GM19452 (cell line): ENCODE data around the gene PCDH19.
"Not testable (repeated sequence)": the region's sequence is repeated elsewhere in the genome, so short reads cannot be mapped to it uniquely, and the experiment has no call there.

Source experiments
- ATAC-seq: cut with Tn5 transposase; IDR thresholded peaks from one replicate; pipeline ENCODE4 v1.9.1; 2021; ENCODE audit not compliant: unreplicated experiment

The PCDH19 gene, protein sequence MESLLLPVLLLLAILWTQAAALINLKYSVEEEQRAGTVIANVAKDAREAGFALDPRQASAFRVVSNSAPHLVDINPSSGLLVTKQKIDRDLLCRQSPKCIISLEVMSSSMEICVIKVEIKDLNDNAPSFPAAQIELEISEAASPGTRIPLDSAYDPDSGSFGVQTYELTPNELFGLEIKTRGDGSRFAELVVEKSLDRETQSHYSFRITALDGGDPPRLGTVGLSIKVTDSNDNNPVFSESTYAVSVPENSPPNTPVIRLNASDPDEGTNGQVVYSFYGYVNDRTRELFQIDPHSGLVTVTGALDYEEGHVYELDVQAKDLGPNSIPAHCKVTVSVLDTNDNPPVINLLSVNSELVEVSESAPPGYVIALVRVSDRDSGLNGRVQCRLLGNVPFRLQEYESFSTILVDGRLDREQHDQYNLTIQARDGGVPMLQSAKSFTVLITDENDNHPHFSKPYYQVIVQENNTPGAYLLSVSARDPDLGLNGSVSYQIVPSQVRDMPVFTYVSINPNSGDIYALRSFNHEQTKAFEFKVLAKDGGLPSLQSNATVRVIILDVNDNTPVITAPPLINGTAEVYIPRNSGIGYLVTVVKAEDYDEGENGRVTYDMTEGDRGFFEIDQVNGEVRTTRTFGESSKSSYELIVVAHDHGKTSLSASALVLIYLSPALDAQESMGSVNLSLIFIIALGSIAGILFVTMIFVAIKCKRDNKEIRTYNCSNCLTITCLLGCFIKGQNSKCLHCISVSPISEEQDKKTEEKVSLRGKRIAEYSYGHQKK (N-terminal part only)

GRCh38 chrX:100409610-100410590 is at the start of gene PCDH19:
PCDH19 (minus strand) TSS chrX:100410273; CDS start chrX:100408597, 1,676 bp downstream.
- ATAC-seq, result no peak

GRCh38 chrX:100449696-100450608 is 39.9 kb upstream of the PCDH19 start:
- no peak for ATAC-seq

- ATAC-seq, result no peak
Observed at GRCh38 chrX:100447655-100448397, 37.8 kb upstream of the PCDH19 start.

GRCh38 chrX:100445593-100445992 is 35.5 kb upstream of the PCDH19 start:
- ATAC-seq, result no peak

GRCh38 chrX:100441321-100441720 is 31.2 kb upstream of the PCDH19 start:
- not testable (repeated sequence) for ATAC-seq

GRCh38 chrX:100440006-100440405 is 29.9 kb upstream of the PCDH19 start:
- ATAC-seq, result no peak

GRCh38 chrX:100435726-100436125 is 25.7 kb upstream of the PCDH19 start:
- no peak for ATAC-seq

GRCh38 chrX:100424012-100424411 is 13.9 kb upstream of the PCDH19 start:
- ATAC-seq, result no peak

- no peak for ATAC-seq
Observed at GRCh38 chrX:100418556-100418955, 8.5 kb upstream of the PCDH19 start.

DNA sequence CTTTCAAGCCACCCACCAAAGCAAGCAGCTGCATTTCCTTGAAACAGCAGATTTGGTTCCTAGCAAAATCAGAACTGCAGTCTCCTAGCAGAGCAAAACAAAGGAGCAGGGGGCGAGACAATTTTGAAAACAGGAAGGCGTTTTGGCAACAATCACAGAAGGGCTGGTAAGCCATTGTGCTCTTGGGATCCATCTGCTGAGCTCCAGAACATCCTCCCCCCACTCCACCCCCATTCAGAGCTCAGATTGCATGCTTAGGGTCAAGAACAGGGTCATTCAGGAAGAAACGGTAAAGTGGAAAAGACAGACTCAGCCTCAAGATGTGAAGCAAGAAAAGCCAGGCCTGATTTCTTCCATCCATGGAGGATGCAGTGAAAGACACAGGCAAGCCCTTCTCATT is 7.6 kb upstream of the PCDH19 start:
- no peak for ATAC-seq

- no peak for ATAC-seq
Observed at GRCh38 chrX:100413229-100413628, 3.2 kb upstream of the PCDH19 start.

- ATAC-seq, result no peak
Observed at GRCh38 chrX:100411802-100412715, 2.0 kb upstream of the PCDH19 start.

DNA sequence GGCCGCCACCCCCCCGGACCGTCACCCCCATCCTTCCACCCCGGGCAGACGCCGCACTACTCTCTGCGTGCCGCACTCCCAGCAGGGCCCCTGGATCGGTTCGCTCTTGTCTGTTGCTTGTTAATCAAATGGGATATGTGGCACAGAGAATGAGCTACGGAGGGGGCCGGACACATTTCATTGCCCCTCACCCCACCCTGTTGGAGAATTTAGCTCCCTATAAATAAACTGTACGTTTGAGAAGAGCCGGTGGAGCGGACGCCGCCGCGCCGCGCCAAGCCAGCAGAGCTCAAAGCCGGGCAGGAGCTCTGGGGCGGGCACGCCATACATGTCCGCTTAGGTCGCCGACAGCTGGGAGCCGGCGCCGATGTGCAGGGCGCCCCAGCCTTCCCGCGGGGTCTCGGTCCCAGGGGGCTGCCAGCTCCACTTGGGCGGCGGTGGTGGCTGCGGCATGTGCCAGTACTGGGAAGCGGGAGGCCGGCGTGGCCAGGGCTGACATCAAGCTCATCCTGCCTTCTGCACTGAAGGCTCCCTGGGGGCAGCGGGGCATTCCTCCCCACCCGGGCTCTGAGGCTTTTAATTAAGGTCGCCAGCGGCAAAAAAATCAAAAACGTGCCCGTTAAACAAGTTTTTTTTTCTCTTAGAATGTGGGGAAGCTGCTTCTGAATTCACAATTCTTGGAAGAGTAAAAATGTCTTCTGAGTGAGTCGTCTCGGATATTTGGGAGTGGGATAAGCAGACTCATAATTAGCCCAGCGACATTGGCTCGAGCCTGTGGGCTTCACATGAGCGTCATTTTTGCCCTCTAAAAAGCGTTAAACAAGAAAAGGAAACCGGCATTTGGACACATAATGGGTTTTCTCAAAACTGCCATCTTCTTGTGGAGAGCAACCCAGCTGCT is 1.1 kb upstream of the PCDH19 start:
- no peak for ATAC-seq

DNA sequence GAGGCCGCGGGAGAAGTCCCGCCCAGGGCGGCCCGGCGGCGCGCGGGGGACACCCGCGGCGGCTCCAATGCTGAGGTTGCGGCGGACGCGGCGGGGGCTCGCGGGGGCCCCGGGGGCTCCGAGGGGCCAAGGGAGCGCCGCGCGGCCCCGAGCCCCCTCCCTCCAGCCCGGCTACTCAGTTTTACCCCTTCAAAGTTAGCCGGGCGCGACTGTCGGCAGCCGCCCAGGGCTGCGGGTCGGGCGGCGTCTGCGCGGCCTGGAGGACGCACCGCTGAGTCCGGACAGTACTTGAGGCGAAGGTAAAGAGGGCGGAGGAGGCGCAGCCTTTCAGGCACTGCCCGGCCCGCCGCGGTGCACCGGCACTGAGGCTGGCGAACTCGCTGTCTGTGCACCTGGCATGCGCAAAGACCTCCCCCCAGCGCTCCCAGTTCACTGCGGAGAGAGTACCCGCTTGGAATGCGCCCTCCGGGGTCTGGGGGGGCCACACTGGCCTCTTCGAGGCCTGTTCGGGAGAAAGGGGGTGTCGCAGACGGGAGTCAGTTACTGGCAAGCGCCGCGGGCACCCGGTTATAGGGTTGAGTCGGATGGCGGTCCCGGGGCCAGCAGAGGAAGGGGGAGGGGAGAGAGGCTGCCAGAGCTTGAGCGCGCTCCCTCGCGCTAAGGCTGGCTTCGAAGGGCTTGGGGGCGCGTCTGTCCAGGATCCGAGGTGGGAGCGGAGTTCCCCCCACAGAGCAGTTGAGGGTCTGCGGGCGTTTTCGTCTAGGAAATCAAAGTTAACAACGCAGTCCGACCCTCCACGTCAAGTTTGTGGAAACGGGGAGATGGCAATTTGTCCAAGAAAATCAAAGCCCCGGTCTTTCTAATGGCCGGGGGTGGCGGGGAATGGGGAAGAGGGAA is 1.1 kb downstream of the PCDH19 start:
- ATAC-seq, result no peak

DNA sequence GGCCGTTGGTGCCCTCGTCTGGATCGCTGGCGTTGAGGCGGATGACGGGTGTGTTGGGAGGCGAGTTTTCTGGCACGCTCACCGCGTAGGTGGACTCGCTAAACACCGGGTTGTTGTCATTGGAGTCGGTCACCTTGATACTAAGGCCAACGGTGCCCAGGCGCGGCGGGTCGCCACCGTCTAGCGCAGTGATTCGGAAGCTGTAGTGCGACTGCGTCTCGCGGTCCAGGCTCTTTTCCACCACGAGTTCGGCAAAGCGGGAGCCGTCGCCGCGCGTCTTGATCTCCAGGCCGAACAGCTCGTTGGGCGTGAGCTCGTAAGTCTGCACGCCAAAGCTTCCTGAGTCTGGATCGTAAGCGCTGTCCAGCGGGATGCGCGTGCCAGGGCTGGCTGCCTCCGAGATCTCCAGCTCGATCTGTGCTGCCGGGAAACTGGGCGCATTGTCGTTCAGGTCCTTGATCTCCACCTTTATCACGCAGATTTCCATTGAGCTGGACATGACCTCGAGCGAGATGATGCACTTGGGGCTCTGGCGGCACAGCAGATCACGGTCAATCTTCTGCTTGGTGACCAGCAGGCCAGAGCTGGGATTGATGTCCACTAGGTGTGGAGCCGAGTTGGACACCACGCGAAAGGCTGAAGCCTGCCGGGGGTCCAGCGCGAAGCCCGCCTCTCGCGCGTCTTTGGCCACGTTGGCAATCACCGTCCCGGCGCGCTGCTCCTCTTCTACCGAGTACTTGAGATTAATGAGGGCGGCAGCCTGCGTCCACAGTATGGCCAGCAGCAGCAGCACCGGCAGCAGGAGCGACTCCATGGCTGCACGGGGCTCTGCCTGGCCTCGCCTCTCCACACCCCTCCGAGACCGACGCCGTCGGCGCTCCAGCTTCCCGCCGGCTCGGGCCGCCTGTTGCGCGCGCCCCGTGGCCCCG is 2.0 kb downstream of the PCDH19 start:
- ATAC-seq, result no peak
